HEK293 (cell line): Measurements from ENCODE around the gene TEC.

Experiments used
- CTCF ChIA-PET: fragments of 350-600 bp; formaldehyde crosslinking; extraction: SDS; loops from one replicate; lab custom pipeline; 2021; ENCODE audit warnings: antibody characterized with exemption; lab: Yijun Ruan, JAX
- POLR2A ChIA-PET: fragments of 300-600 bp; formaldehyde crosslinking; extraction: SDS; loops from one replicate; lab custom pipeline; 2020; ENCODE audit warnings: antibody characterized with exemption, inconsistent platforms; lab: Yijun Ruan, JAX
- H3K27ac ChIP-seq: fragments of 200-500 bp; sonication (Bioruptor generic); 2 replicates; pipeline ENCODE4 v1.5.1; 2014; ENCODE audit warnings: low read depth, low read length, control low read depth, inconsistent platforms; ENCODE audit errors: extremely low read depth
- H3K36me3 ChIP-seq, 2 experiments: fragments of 200-500 bp in 1 of 2; sonication (Bioruptor generic) in 1 of 2; 1 replicate in 1 of 2; 2 replicates in 1 of 2; pipeline ENCODE4 v1.5.1; 2014 to 2017; ENCODE audit warnings: inconsistent platforms in 2 of 2, low read length in 2 of 2; ENCODE audit not compliant: control insufficient read depth in 2 of 2, insufficient read depth in 1 of 2
- H3K4me1 ChIP-seq: fragments of 200-500 bp; sonication (Bioruptor generic); 2 replicates; pipeline ENCODE4 v1.5.1; 2014; ENCODE audit warnings: mild to moderate bottlenecking, low read length, inconsistent platforms; ENCODE audit not compliant: control insufficient read depth, insufficient read depth
- H3K4me3 ChIP-seq: 2 replicates; pipeline ENCODE4 v1.5.1; 2011; ENCODE audit warnings: low read depth, mild to moderate bottlenecking, control low read depth, low read length, moderate library complexity
- H3K9me3 ChIP-seq: fragments of 200-500 bp; sonication (Bioruptor generic); 2 replicates; pipeline ENCODE4 v1.5.1; 2014; ENCODE audit warnings: low read depth, low read length, inconsistent platforms; ENCODE audit not compliant: control insufficient read depth, insufficient read depth
- ELK4 ChIP-seq: IDR thresholded peaks from 2 replicates; pipeline ENCODE4 v1.6.1; 2011; ENCODE audit warnings: mild to moderate bottlenecking, low read depth, low read length, borderline replicate concordance
- GLI4 ChIP-seq: fragments of 450-650 bp; formaldehyde crosslinking; IDR thresholded peaks from 2 replicates; pipeline ENCODE4 v1.5.1; 2016; ENCODE audit warnings: missing biosample characterization, missing genetic modification characterization
- KLF10 ChIP-seq: fragments of 450-650 bp; IDR thresholded peaks from 2 replicates; pipeline ENCODE4 v1.5.1; 2018; ENCODE audit warnings: missing biosample characterization, mild to moderate bottlenecking, missing genetic modification characterization
- REST ChIP-seq: fragments of 450-650 bp; formaldehyde crosslinking; IDR thresholded peaks from 2 replicates; pipeline ENCODE4 v1.5.1; 2016; ENCODE audit warnings: missing biosample characterization, missing genetic modification characterization
- TRIM28 ChIP-seq: IDR thresholded peaks from 2 replicates; pipeline ENCODE4 v1.6.1; 2011; ENCODE audit warnings: low read length, control low read depth, borderline replicate concordance
- ZBTB21 ChIP-seq: fragments of 450-650 bp; formaldehyde crosslinking; IDR thresholded peaks from 2 replicates; pipeline ENCODE4 v1.5.1; 2017; ENCODE audit warnings: missing biosample characterization, missing genetic modification characterization
- ZFHX2 ChIP-seq: fragments of 450-650 bp; formaldehyde crosslinking; conservative IDR thresholded peaks from 2 replicates; pipeline ENCODE4 v1.5.1; 2016; ENCODE audit warnings: missing biosample characterization, missing genetic modification characterization
- ZIC2 ChIP-seq: fragments of 450-650 bp; formaldehyde crosslinking; IDR thresholded peaks from 2 replicates; pipeline ENCODE4 v1.5.1; 2016; ENCODE audit warnings: missing biosample characterization, missing genetic modification characterization
- ZNF274 ChIP-seq, 2 experiments: fragments of 200-500 bp in 1 of 2; fragments of 450-650 bp in 1 of 2; sonication (Bioruptor generic) in 1 of 2; formaldehyde crosslinking in 1 of 2; IDR thresholded peaks; 2 replicates each; pipeline versions ENCODE4 v1.5.1 to v1.6.1; 2014 to 2016; ENCODE audit warnings: borderline replicate concordance in 1 of 2, inconsistent platforms in 1 of 2, low read length in 1 of 2, missing biosample characterization in 1 of 2, missing genetic modification characterization in 1 of 2
- ZNF473 ChIP-seq: fragments of 450-650 bp; formaldehyde crosslinking; IDR thresholded peaks from 2 replicates; pipeline ENCODE4 v1.5.1; 2017; ENCODE audit warnings: missing biosample characterization, missing genetic modification characterization
- ZNF548 ChIP-seq: fragments of 450-650 bp; formaldehyde crosslinking; IDR thresholded peaks from 2 replicates; pipeline ENCODE4 v1.5.1; 2016; ENCODE audit warnings: missing biosample characterization, missing genetic modification characterization
- ZNF561 ChIP-seq: fragments of 450-650 bp; IDR thresholded peaks from 2 replicates; pipeline ENCODE4 v1.5.1; 2018; ENCODE audit warnings: missing biosample characterization, missing genetic modification characterization, borderline replicate concordance
- ZNF658 ChIP-seq: fragments of 450-650 bp; formaldehyde crosslinking; IDR thresholded peaks from 2 replicates; pipeline ENCODE4; 2016; ENCODE audit warnings: missing biosample characterization, missing genetic modification characterization
- ZNF664 ChIP-seq: fragments of 450-650 bp; formaldehyde crosslinking; IDR thresholded peaks from 2 replicates; pipeline ENCODE4 v1.5.1; 2016; ENCODE audit warnings: missing biosample characterization, missing genetic modification characterization
- ZNF747 ChIP-seq: fragments of 450-650 bp; formaldehyde crosslinking; IDR thresholded peaks from 2 replicates; pipeline ENCODE4 v1.5.1; 2016; ENCODE audit warnings: missing biosample characterization, missing genetic modification characterization
- ZSCAN16 ChIP-seq: fragments of 450-650 bp; formaldehyde crosslinking; IDR thresholded peaks from 2 replicates; pipeline ENCODE4 v1.5.1; 2016; ENCODE audit warnings: missing biosample characterization, missing genetic modification characterization
- ZSCAN30 ChIP-seq: fragments of 450-650 bp; IDR thresholded peaks from 2 replicates; pipeline ENCODE4 v1.5.1; 2018; ENCODE audit warnings: missing biosample characterization, mild to moderate bottlenecking, missing genetic modification characterization, moderate library complexity
- TF ChIP-seq, protein P1 (sequence below): fragments of 450-650 bp; formaldehyde crosslinking; conservative IDR thresholded peaks from 2 replicates; pipeline ENCODE4 v1.5.1; 2016; ENCODE audit warnings: low read depth, missing biosample characterization, missing genetic modification characterization
- TF ChIP-seq, protein P2 (sequence below): fragments of 450-650 bp; formaldehyde crosslinking; IDR thresholded peaks from 2 replicates; pipeline ENCODE4 v1.5.1; 2016; ENCODE audit warnings: missing biosample characterization, missing genetic modification characterization, low read depth
- TF ChIP-seq, protein P3 (sequence below): fragments of 450-650 bp; formaldehyde crosslinking; IDR thresholded peaks from 2 replicates; pipeline ENCODE4 v1.5.1; 2016; ENCODE audit warnings: missing biosample characterization, missing genetic modification characterization
- TF ChIP-seq, protein P4 (sequence below): fragments of 450-650 bp; formaldehyde crosslinking; IDR thresholded peaks from 2 replicates; pipeline ENCODE4 v1.5.1; 2017; ENCODE audit warnings: missing biosample characterization, mild to moderate bottlenecking, missing genetic modification characterization, moderate library complexity

Gene TEC

DNA sequence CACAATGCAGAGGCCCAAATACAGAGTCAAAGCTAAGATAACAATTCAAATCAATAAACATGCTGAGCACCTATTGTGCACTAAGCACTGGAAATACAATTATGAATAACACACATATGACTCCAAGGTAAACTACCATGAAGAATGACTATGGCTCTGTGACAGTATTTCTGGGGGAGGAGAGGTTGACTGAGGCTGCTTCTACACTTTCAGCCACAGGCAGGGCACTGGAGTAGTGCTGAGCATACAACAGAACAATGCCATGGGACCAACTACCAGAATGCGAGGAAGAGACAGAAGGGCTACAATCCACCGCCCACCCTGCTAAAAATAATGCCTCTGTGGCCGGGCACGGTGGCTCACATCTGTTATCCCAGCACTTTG lies 13.7 kb downstream of the TEC start (continued):
- TF ChIP-seq, protein P1, sequence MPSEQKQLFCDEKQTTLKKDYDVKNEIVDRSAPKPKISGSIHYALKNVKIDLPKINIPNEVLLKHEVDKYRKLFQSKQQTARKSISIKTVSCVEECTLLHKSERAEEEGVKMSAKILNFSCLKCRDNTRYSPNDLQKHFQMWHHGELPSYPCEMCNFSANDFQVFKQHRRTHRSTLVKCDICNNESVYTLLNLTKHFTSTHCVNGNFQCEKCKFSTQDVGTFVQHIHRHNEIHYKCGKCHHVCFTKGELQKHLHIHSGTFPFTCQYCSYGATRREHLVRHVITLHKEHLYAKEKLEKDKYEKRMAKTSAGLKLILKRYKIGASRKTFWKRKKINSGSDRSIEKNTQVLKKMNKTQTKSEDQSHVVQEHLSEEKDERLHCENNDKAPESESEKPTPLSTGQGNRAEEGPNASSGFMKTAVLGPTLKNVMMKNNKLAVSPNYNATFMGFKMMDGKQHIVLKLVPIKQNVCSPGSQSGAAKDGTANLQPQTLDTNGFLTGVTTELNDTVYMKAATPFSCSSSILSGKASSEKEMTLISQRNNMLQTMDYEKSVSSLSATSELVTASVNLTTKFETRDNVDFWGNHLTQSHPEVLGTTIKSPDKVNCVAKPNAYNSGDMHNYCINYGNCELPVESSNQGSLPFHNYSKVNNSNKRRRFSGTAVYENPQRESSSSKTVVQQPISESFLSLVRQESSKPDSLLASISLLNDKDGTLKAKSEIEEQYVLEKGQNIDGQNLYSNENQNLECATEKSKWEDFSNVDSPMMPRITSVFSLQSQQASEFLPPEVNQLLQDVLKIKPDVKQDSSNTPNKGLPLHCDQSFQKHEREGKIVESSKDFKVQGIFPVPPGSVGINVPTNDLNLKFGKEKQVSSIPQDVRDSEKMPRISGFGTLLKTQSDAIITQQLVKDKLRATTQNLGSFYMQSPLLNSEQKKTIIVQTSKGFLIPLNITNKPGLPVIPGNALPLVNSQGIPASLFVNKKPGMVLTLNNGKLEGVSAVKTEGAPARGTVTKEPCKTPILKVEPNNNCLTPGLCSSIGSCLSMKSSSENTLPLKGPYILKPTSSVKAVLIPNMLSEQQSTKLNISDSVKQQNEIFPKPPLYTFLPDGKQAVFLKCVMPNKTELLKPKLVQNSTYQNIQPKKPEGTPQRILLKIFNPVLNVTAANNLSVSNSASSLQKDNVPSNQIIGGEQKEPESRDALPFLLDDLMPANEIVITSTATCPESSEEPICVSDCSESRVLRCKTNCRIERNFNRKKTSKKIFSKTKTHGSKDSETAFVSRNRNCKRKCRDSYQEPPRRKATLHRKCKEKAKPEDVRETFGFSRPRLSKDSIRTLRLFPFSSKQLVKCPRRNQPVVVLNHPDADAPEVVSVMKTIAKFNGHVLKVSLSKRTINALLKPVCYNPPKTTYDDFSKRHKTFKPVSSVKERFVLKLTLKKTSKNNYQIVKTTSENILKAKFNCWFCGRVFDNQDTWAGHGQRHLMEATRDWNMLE (tag by site-specific recombination): no peak
- TF ChIP-seq REST (no peak), ZNF548 (no peak)

DNA sequence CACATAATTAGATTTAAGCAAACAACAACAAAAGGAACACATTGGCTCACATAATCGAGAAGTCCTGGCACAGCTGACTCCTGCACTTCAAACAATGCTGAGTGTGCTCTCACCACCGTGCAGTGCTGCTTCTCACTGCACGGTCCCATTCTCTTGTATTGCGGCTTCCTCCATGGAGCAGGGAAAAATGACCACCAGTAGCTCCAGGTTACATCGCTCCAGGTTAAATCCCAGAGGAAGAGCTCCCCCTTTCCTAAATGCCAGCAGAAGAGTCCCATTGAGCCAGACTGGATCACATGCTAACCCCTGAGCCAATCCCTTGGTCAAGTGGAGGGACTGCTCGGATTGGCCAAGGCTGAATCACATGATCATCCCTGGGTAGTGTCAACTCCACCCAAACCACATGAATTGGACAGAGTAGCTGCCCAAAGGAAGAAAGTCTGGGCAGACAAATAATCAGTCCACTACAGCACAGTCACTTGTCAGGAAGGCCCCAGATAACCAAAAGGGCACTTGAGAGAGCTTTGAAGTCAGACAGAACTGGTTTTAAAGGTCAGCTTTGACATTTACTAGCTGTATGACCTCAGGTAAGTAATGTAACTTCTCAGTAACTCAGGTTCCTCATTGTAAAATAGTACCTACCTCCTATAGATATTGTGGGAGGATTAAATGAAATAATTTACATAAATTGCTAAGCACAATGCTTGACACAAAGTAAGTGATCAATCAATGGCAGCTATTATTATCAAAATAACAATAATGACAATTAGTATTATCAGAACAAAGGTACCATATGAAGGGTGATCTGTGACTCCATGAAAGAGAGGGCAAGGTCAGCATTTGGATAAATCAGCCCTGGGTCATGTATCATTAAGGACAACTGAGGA lies 14.3 kb downstream of the TEC start:
- Histone ChIP-seq H3K4me1 (no peaks in the 10 kb centered on the region), H3K36me3 (no peaks in the 10 kb centered on the region), H3K4me3 (no peak overlapping the region), H3K9me3 (no peaks in the 10 kb centered on the region), H3K27ac (no peak overlapping the region)
- ChIA-PET POLR2A (no interaction called here), CTCF (interaction anchor here (1.3 kb wide), 1 partner anchor 290 kb away, joined by 3 read pairs; no protein-coding TSS in a partner anchor)
- TF ChIP-seq ZNF658: no peak
- no peak for TF ChIP-seq ZNF561 (tag by site-specific recombination)
- no peak for TF ChIP-seq ZNF274 (IDR thresholded peaks at IDR 0.05; ENCODE audit: low read length)
- no peak for TF ChIP-seq ZNF274 (tag by site-specific recombination; IDR thresholded peaks at IDR 0.05; ENCODE audit: borderline replicate concordance)
- TF ChIP-seq ZSCAN16 (tag by site-specific recombination): no peak
- no peak for TF ChIP-seq KLF10
- TF ChIP-seq ZIC2 (tag by site-specific recombination): no peak
- TF ChIP-seq ZFHX2 (tag by site-specific recombination): no peak
- TF ChIP-seq, protein P2, sequence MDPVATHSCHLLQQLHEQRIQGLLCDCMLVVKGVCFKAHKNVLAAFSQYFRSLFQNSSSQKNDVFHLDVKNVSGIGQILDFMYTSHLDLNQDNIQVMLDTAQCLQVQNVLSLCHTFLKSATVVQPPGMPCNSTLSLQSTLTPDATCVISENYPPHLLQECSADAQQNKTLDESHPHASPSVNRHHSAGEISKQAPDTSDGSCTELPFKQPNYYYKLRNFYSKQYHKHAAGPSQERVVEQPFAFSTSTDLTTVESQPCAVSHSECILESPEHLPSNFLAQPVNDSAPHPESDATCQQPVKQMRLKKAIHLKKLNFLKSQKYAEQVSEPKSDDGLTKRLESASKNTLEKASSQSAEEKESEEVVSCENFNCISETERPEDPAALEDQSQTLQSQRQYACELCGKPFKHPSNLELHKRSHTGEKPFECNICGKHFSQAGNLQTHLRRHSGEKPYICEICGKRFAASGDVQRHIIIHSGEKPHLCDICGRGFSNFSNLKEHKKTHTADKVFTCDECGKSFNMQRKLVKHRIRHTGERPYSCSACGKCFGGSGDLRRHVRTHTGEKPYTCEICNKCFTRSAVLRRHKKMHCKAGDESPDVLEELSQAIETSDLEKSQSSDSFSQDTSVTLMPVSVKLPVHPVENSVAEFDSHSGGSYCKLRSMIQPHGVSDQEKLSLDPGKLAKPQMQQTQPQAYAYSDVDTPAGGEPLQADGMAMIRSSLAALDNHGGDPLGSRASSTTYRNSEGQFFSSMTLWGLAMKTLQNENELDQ (tag by site-specific recombination): no peak
- no peak for TF ChIP-seq ZNF473 (tag by site-specific recombination)
- TF ChIP-seq, protein P3, sequence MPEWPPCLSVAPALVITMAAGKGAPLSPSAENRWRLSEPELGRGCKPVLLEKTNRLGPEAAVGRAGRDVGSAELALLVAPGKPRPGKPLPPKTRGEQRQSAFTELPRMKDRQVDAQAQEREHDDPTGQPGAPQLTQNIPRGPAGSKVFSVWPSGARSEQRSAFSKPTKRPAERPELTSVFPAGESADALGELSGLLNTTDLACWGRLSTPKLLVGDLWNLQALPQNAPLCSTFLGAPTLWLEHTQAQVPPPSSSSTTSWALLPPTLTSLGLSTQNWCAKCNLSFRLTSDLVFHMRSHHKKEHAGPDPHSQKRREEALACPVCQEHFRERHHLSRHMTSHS: no peak
- TF ChIP-seq, protein P4, sequence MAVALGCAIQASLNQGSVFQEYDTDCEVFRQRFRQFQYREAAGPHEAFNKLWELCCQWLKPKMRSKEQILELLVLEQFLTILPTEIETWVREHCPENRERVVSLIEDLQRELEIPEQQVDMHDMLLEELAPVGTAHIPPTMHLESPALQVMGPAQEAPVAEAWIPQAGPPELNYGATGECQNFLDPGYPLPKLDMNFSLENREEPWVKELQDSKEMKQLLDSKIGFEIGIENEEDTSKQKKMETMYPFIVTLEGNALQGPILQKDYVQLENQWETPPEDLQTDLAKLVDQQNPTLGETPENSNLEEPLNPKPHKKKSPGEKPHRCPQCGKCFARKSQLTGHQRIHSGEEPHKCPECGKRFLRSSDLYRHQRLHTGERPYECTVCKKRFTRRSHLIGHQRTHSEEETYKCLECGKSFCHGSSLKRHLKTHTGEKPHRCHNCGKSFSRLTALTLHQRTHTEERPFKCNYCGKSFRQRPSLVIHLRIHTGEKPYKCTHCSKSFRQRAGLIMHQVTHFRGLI: no peak
- no peak for TF ChIP-seq ZBTB21
- no peak for TF ChIP-seq GLI4 (tag by site-specific recombination)
- TF ChIP-seq TRIM28: no peak
- no peak for TF ChIP-seq ZNF747 (tag by site-specific recombination)
- no peak for TF ChIP-seq ELK4
- TF ChIP-seq ZSCAN30 (tag by site-specific recombination): no peak
- no peak for TF ChIP-seq ZNF664 (tag by site-specific recombination)
